Caco-2 (cell line): ENCODE data around the gene HMCN1. TPM values are rescaled to one million over a fixed set of nuclear protein-coding genes. Genes with fewer than 3 reads are reported as not detected.

Source experiments
- BruUV-seq: library from RNA; stranded (reverse); fragments of 400-500 nt; replicated peaks from 2 replicates; lab custom pipeline; 2021; lab: Mats Ljungman, UMichigan
- CTCF ChIA-PET: fragments of 300-600 bp; sonication (Branson Sonifier 250); formaldehyde crosslinking; loops from one replicate; lab custom pipeline; 2022; ENCODE audit warnings: antibody characterized with exemption; lab: Charles Lee
- POLR2A ChIA-PET: fragments of 300-600 bp; sonication (Branson Sonifier 250); formaldehyde crosslinking; loops from one replicate; lab custom pipeline; 2022; ENCODE audit warnings: antibody characterized with exemption; lab: Charles Lee
- DNase-seq, 2 experiments: peaks; one replicate each; pipeline versions ENCODE4 v3.0.0 to v3.0.0-alpha.2; 2020 to 2022
- H3K27me3 ChIP-seq: replicated peaks from 2 replicates; pipeline ENCODE4 v1.6.0; 2011; ENCODE audit warnings: low read length; ENCODE audit not compliant: control insufficient read depth, insufficient read depth
- H3K36me3 ChIP-seq: 2 replicates; pipeline ENCODE4 v1.5.1; 2011; ENCODE audit warnings: low read length; ENCODE audit not compliant: control insufficient read depth, insufficient read depth
- H3K4me1 ChIP-seq: fragments of 250-450 bp; sonication (Bioruptor Pico); 2 replicates; pipeline ENCODE4 v1.5.1; 2020; ENCODE audit warnings: mild to moderate bottlenecking
- H3K4me3 ChIP-seq: 2 replicates; pipeline ENCODE4 v1.5.1; 2011; ENCODE audit warnings: low read depth, mild to moderate bottlenecking, control low read depth, low read length
- H3K9me3 ChIP-seq: fragments of 250-450 bp; sonication (Bioruptor Pico); 2 replicates; pipeline ENCODE4 v1.5.1; 2020; ENCODE audit warnings: mild to moderate bottlenecking, moderate library complexity
- H3K27ac Mint-ChIP-seq: one replicate; pipeline ENCODE4 v1.8.0; 2022; ENCODE audit warnings: mixed read lengths; ENCODE audit not compliant: unreplicated experiment
- H3K27me3 Mint-ChIP-seq: one replicate; pipeline ENCODE4 v1.8.0; 2022; ENCODE audit warnings: mixed read lengths; ENCODE audit not compliant: insufficient read depth, unreplicated experiment
- H3K36me3 Mint-ChIP-seq: one replicate; pipeline ENCODE4 v1.8.0; 2022; ENCODE audit warnings: mild to moderate bottlenecking, mixed read lengths; ENCODE audit not compliant: insufficient read depth, unreplicated experiment
- H3K4me1 Mint-ChIP-seq: one replicate; pipeline ENCODE4 v1.8.0; 2022; ENCODE audit warnings: low read depth, mixed read lengths; ENCODE audit not compliant: unreplicated experiment
- H3K4me3 Mint-ChIP-seq: one replicate; pipeline ENCODE4 v1.8.0; 2022; ENCODE audit warnings: mild to moderate bottlenecking, moderate library complexity, mixed read lengths; ENCODE audit not compliant: unreplicated experiment
- H3K9me3 Mint-ChIP-seq: one replicate; pipeline ENCODE4 v1.8.0; 2022; ENCODE audit warnings: mixed read lengths; ENCODE audit not compliant: unreplicated experiment
- CTCF ChIP-seq, 2 experiments: fragments of 200-600 bp in 1 of 2; IDR thresholded peaks; 1 replicate in 1 of 2; 2 replicates in 1 of 2; pipeline versions ENCODE4 v1.5.1 to v1.8.0; 2011 to 2022; ENCODE audit warnings: antibody characterized with exemption in 1 of 2, control low read depth in 1 of 2, inconsistent platforms in 1 of 2, low read depth in 1 of 2, low read length in 1 of 2, mild to moderate bottlenecking in 1 of 2, moderate library complexity in 1 of 2; ENCODE audit not compliant: insufficient read depth in 1 of 2, severe bottlenecking in 1 of 2, unreplicated experiment in 1 of 2
- intact Hi-C: fragments of 100-400 bp; cut with micrococcal nuclease; formaldehyde crosslinking; loops from one replicate; pipeline ENCODE4 v1.10.0; 2022; ENCODE audit not compliant: unreplicated experiment
- total RNA-seq: library from RNA; stranded (reverse); gene quantifications from 2 replicates; pipeline ENCODE4 v1.2.3, GENCODE V29; 2022

Gene HMCN1
- total RNA-seq, 1 experiment from 2014 or later = 0.02 TPM

- POLR2A ChIA-PET = no interaction called here
- H3K27me3 ChIP-seq = no peaks in the 10 kb centered on the region
- CTCF ChIA-PET = no interaction called here
- H3K27me3 Mint-ChIP-seq = no peaks in the 10 kb centered on the region
- H3K4me1 ChIP-seq = no peaks in the 10 kb centered on the region
- intact Hi-C loops = no loop called here
- H3K4me1 Mint-ChIP-seq = no peaks in the 10 kb centered on the region
- BruUV-seq = no TSS peak
- no peaks in the 10 kb centered on the region for H3K9me3 Mint-ChIP-seq
- 0 out of 2 replicates have a peak, but pooled peaks cover under 1% of the 10 kb centered on the region for H3K9me3 ChIP-seq
- no peak for TF ChIP-seq CTCF (IDR thresholded peaks at IDR 0.05; ENCODE audit: insufficient read depth in 1 of 2, low read depth in 1 of 2, low read length in 1 of 2, severe bottlenecking in 1 of 2, unreplicated experiment in 1 of 2)
- H3K27ac Mint-ChIP-seq = no peak overlapping the region
- no peak overlapping the region for H3K4me3 Mint-ChIP-seq
- no peak for DNase-seq
- H3K36me3 Mint-ChIP-seq = no peaks in the 10 kb centered on the region
- no peak overlapping the region for H3K4me3 ChIP-seq
- H3K36me3 ChIP-seq = no peaks in the 10 kb centered on the region
These were observed 69.0 kb downstream of the HMCN1 start for GRCh38 chr1:185803241-185803640.

- no peak overlapping the region for H3K4me3 Mint-ChIP-seq
- no peak for TF ChIP-seq CTCF (IDR thresholded peaks at IDR 0.05; ENCODE audit: insufficient read depth in 1 of 2, low read depth in 1 of 2, low read length in 1 of 2, severe bottlenecking in 1 of 2, unreplicated experiment in 1 of 2)
- Histone ChIP-seq H3K4me3 (no peak overlapping the region), H3K4me1 (no peaks in the 10 kb centered on the region), H3K36me3 (no peaks in the 10 kb centered on the region), H3K9me3 (no peaks in the 10 kb centered on the region), H3K27me3 (no peaks in the 10 kb centered on the region)
- ChIA-PET CTCF (no interaction called here), POLR2A (no interaction called here)
- H3K36me3 Mint-ChIP-seq = no peaks in the 10 kb centered on the region
- no peaks in the 10 kb centered on the region for H3K9me3 Mint-ChIP-seq
- no peaks in the 10 kb centered on the region for H3K4me1 Mint-ChIP-seq
- no peak overlapping the region for H3K27ac Mint-ChIP-seq
- intact Hi-C loops = no loop called here
- BruUV-seq = no TSS peak
- no peak for DNase-seq
- no peaks in the 10 kb centered on the region for H3K27me3 Mint-ChIP-seq
These were observed 70.0 kb downstream of the HMCN1 start for GRCh38 chr1:185804206-185804605.

- intact Hi-C loops = no loop called here
- H3K4me1 ChIP-seq = no peaks in the 10 kb centered on the region
- Mint-ChIP-seq H3K27ac (no peak overlapping the region), H3K9me3 (no peaks in the 10 kb centered on the region), H3K27me3 (no peaks in the 10 kb centered on the region), H3K4me3 (no peak overlapping the region), H3K4me1 (no peaks in the 10 kb centered on the region), H3K36me3 (no peaks in the 10 kb centered on the region)
- DNase-seq = no peak
- no peaks in the 10 kb centered on the region for H3K36me3 ChIP-seq
- H3K4me3 ChIP-seq = no peak overlapping the region
- ChIA-PET CTCF (no interaction called here), POLR2A (no interaction called here)
- no peaks in the 10 kb centered on the region for H3K27me3 ChIP-seq
- TF ChIP-seq CTCF (IDR thresholded peaks at IDR 0.05; ENCODE audit: insufficient read depth in 1 of 2, low read depth in 1 of 2, low read length in 1 of 2, severe bottlenecking in 1 of 2, unreplicated experiment in 1 of 2) = no peak
- no TSS peak for BruUV-seq
- no peaks in the 10 kb centered on the region for H3K9me3 ChIP-seq
These were observed 70.4 kb downstream of the HMCN1 start for GRCh38 chr1:185804608-185805007.
